Liver (tissue), 3 donors: ENCODE results near the gene PPP2R3A.

Experiments used
- CTCF ChIP-seq: fragments of 150-350 bp; IDR thresholded peaks from 2 replicates; pipeline ENCODE4 v1.5.1; 2017; ENCODE audit warnings: improper control_type of control experiment, low read depth, low read length; ENCODE audit not compliant: missing input control
- EGR1 ChIP-seq, 2 donors: IDR thresholded peaks; 2 replicates each; pipeline ENCODE4 v1.6.1; 2016 to 2018; ENCODE audit warnings: antibody characterized with exemption in 2 of 2, low read depth in 2 of 2
- GABPA ChIP-seq, 2 donors: IDR thresholded peaks in 1 of 2; conservative IDR thresholded peaks in 1 of 2; 2 replicates each; pipeline ENCODE4 v1.6.1; 2016; ENCODE audit warnings: antibody characterized with exemption in 2 of 2, mild to moderate bottlenecking in 1 of 2, moderate library complexity in 1 of 2
- HNF4G ChIP-seq: IDR thresholded peaks from 2 replicates; pipeline ENCODE4 v1.6.1; 2016; ENCODE audit warnings: antibody characterized with exemption
- JUND ChIP-seq, 2 donors: IDR thresholded peaks; 2 replicates each; pipeline ENCODE4 v1.6.1; 2016; ENCODE audit warnings: antibody characterized with exemption in 2 of 2
- RAD21 ChIP-seq, 2 donors: IDR thresholded peaks; 2 replicates each; pipeline ENCODE4 v1.6.1; 2016; ENCODE audit warnings: antibody characterized with exemption in 2 of 2, mild to moderate bottlenecking in 2 of 2
- TAF1 ChIP-seq: conservative IDR thresholded peaks from 2 replicates; pipeline ENCODE4 v1.6.1; 2016; ENCODE audit warnings: antibody characterized with exemption, mild to moderate bottlenecking
- YY1 ChIP-seq: IDR thresholded peaks from 2 replicates; pipeline ENCODE4 v1.6.1; 2016; ENCODE audit warnings: antibody characterized with exemption, mild to moderate bottlenecking
- ZBTB33 ChIP-seq: IDR thresholded peaks from 2 replicates; pipeline ENCODE4 v1.6.1; 2016; ENCODE audit warnings: antibody characterized with exemption
- TF ChIP-seq, protein P1 (sequence below): IDR thresholded peaks from 2 replicates; pipeline ENCODE4 v1.6.1; 2016; ENCODE audit warnings: antibody characterized with exemption
- TF ChIP-seq, protein P2 (sequence below): IDR thresholded peaks from 2 replicates; pipeline ENCODE4 v1.6.1; 2016; ENCODE audit warnings: antibody characterized with exemption, mild to moderate bottlenecking
- TF ChIP-seq, protein P3 (sequence below): IDR thresholded peaks from 2 replicates; pipeline ENCODE4 v1.6.1; 2016; ENCODE audit warnings: antibody characterized with exemption
- donor health status: healthy.
- donor health status: healthy.

- TF ChIP-seq CTCF (no peak), ZBTB33 (no peak), GABPA (IDR thresholded peaks at IDR 0.05 in 1 of 2, conservative IDR thresholded peaks at IDR 0.05 in 1 of 2) (no peak), JUND (IDR thresholded peaks at IDR 0.05) (no peak), YY1 (no peak), HNF4G (no peak), TAF1 (no peak), RAD21 (IDR thresholded peaks at IDR 0.05) (no peak), EGR1 (IDR thresholded peaks at IDR 0.05; ENCODE audit: low read depth in 2 of 2) (no peak)
- TF ChIP-seq, protein P1, sequence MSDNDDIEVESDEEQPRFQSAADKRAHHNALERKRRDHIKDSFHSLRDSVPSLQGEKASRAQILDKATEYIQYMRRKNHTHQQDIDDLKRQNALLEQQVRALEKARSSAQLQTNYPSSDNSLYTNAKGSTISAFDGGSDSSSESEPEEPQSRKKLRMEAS: no peak
- TF ChIP-seq, protein P2, sequence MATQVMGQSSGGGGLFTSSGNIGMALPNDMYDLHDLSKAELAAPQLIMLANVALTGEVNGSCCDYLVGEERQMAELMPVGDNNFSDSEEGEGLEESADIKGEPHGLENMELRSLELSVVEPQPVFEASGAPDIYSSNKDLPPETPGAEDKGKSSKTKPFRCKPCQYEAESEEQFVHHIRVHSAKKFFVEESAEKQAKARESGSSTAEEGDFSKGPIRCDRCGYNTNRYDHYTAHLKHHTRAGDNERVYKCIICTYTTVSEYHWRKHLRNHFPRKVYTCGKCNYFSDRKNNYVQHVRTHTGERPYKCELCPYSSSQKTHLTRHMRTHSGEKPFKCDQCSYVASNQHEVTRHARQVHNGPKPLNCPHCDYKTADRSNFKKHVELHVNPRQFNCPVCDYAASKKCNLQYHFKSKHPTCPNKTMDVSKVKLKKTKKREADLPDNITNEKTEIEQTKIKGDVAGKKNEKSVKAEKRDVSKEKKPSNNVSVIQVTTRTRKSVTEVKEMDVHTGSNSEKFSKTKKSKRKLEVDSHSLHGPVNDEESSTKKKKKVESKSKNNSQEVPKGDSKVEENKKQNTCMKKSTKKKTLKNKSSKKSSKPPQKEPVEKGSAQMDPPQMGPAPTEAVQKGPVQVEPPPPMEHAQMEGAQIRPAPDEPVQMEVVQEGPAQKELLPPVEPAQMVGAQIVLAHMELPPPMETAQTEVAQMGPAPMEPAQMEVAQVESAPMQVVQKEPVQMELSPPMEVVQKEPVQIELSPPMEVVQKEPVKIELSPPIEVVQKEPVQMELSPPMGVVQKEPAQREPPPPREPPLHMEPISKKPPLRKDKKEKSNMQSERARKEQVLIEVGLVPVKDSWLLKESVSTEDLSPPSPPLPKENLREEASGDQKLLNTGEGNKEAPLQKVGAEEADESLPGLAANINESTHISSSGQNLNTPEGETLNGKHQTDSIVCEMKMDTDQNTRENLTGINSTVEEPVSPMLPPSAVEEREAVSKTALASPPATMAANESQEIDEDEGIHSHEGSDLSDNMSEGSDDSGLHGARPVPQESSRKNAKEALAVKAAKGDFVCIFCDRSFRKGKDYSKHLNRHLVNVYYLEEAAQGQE: no peak
- TF ChIP-seq, protein P3, sequence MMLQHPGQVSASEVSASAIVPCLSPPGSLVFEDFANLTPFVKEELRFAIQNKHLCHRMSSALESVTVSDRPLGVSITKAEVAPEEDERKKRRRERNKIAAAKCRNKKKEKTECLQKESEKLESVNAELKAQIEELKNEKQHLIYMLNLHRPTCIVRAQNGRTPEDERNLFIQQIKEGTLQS: no peak
Measured at GRCh38 chr3:136136454-136136853, 170.9 kb downstream of the PPP2R3A start.
